Stomach (tissue), 4 donors: ENCODE measurements around the gene GAD1.

Experiments
- CTCF ChIP-seq, 7 experiments: fragments of 450-650 bp in 4 of 7; fragments of 200-600 bp in 3 of 7; sonication (generic) in 3 of 7; IDR thresholded peaks; one replicate each; pipeline ENCODE4 v1.5.1; 2016 to 2019; ENCODE audit warnings: antibody characterized with exemption in 7 of 7, control low read depth in 2 of 7, mild to moderate bottlenecking in 1 of 7
- POLR2A ChIP-seq, 4 donors: fragments of 450-650 bp; IDR thresholded peaks; one replicate each; pipeline ENCODE4 v1.6.1; 2016; ENCODE audit warnings: antibody characterized with exemption in 4 of 4, control low read depth in 2 of 4, mild to moderate bottlenecking in 1 of 4, moderate library complexity in 1 of 4
- POLR2AphosphoS5 ChIP-seq, 3 donors: sonication (generic); formaldehyde crosslinking; IDR thresholded peaks; one replicate each; pipeline ENCODE4 v1.6.1; 2016; ENCODE audit warnings: antibody characterized with exemption in 3 of 3

- no peak for TF ChIP-seq POLR2A (IDR thresholded peaks at IDR 0.05)
- no peak for TF ChIP-seq CTCF (IDR thresholded peaks at IDR 0.05)
- no peak for TF ChIP-seq POLR2AphosphoS5 (IDR thresholded peaks at IDR 0.05)
Observed at GRCh38 chr2:170878505-170878904, 61.8 kb downstream of the GAD1 start.
